Right lobe of liver (tissue), 4 donors: ENCODE measurements around the gene TMEM80.

ENCODE experiments used
- CTCF ChIP-seq, 4 donors: fragments of 200-600 bp in 3 of 4; fragments of 450-650 bp in 1 of 4; IDR thresholded peaks; one replicate each; pipeline versions ENCODE4 v1.5.1 to v1.8.0; 2016 to 2022; ENCODE audit warnings: antibody characterized with exemption in 4 of 4, mild to moderate bottlenecking in 2 of 4
- POLR2A ChIP-seq: fragments of 450-650 bp; IDR thresholded peaks from one replicate; pipeline ENCODE4 v1.6.1; 2017; ENCODE audit warnings: antibody characterized with exemption, mild to moderate bottlenecking
- donor health status: DM: no; HTN: no; CAD: no.
- donor health status: DM: no; HTN: no; CAD: no.
- donor health status: DM: no; HTN: yes; CAD: no.

- TF ChIP-seq POLR2A (no peak), CTCF (IDR thresholded peaks at IDR 0.05) (no peak)
Observed at GRCh38 chr11:720017-720641, 24.5 kb downstream of the TMEM80 start.
